Choroid plexus epithelial cell (primary cell): ENCODE results near the gene ANO1.
A peak's percentile ranks its signal among the peaks of the same experiment; 100 is the strongest.

Source experiments
- DNase-seq: peaks from one replicate; pipeline ENCODE4 v3.0.0-alpha.2; 2010; ENCODE audit warnings: low read depth
- H3K4me3 ChIP-seq: 2 replicates; pipeline ENCODE4 v1.5.1; 2011; ENCODE audit warnings: low read depth, mild to moderate bottlenecking, control low read depth, low read length, moderate library complexity
- CTCF ChIP-seq: conservative IDR thresholded peaks from 2 replicates; pipeline ENCODE4 v1.5.1; 2011; ENCODE audit warnings: low read depth, mild to moderate bottlenecking, control low read depth, inconsistent platforms, low read length, moderate library complexity

ANO1 gene

GRCh38 chr11:70128435-70128906, 50.4 kb downstream of the ANO1 start:
- TF ChIP-seq CTCF: peak; percentile 19
- H3K4me3 ChIP-seq: no peak overlapping the region
- peak; percentile 72 for DNase-seq

- H3K4me3 ChIP-seq: no peak overlapping the region
- no peak for TF ChIP-seq CTCF
- DNase-seq: peak; percentile 64
These were observed 51.0 kb downstream of the ANO1 start for GRCh38 chr11:70129051-70129592.

GRCh38 chr11:70130636-70131035, 52.5 kb downstream of the ANO1 start:
- H3K4me3 ChIP-seq: no peak overlapping the region
- no peak for TF ChIP-seq CTCF
- no peak for DNase-seq

GRCh38 chr11:70131606-70132190, 53.6 kb downstream of the ANO1 start:
- no peak for TF ChIP-seq CTCF
- H3K4me3 ChIP-seq: no peak overlapping the region
- DNase-seq: no peak

GRCh38 chr11:70132641-70133040, 54.5 kb downstream of the ANO1 start:
- no peak for DNase-seq
- no peak for TF ChIP-seq CTCF
- H3K4me3 ChIP-seq: no peak overlapping the region

- no peak for DNase-seq
- no peak for TF ChIP-seq CTCF
- no peak overlapping the region for H3K4me3 ChIP-seq
These were observed 55.7 kb downstream of the ANO1 start for GRCh38 chr11:70133771-70134335.

GRCh38 chr11:70134490-70134889, 56.4 kb downstream of the ANO1 start:
- no peak overlapping the region for H3K4me3 ChIP-seq
- TF ChIP-seq CTCF: no peak
- DNase-seq: no peak
